Skeletal muscle satellite cell (primary cell): ENCODE results near the gene AANAT.

Experiments used
- H3K27me3 ChIP-seq: 2 replicates; pipeline ENCODE4 v1.7.0; 2013; ENCODE audit warnings: low read length; ENCODE audit not compliant: control insufficient read depth, insufficient read depth
- H3K36me3 ChIP-seq: 2 replicates; pipeline ENCODE4 v1.7.0; 2013; ENCODE audit warnings: mild to moderate bottlenecking, control low read depth, low read length; ENCODE audit not compliant: insufficient read depth
- H3K4me1 ChIP-seq: 2 replicates; pipeline ENCODE4 v1.7.0; 2013; ENCODE audit warnings: low read length; ENCODE audit not compliant: control insufficient read depth, insufficient read depth
- H3K4me2 ChIP-seq: 2 replicates; pipeline ENCODE4 v1.7.0; 2013; ENCODE audit warnings: mild to moderate bottlenecking, low read length
- H3K4me3 ChIP-seq: 2 replicates; pipeline ENCODE4 v1.7.0; 2013; ENCODE audit warnings: low read length
- H3K9ac ChIP-seq: 2 replicates; pipeline ENCODE4 v1.7.0; 2013; ENCODE audit warnings: mild to moderate bottlenecking, low read depth, low read length, moderate library complexity
- H3K9me3 ChIP-seq: replicated peaks from 2 replicates; pipeline ENCODE4 v1.7.0; 2013; ENCODE audit warnings: mild to moderate bottlenecking, control low read depth, low read length

Gene AANAT

GRCh38 chr17:76493505-76494167 is 26.2 kb downstream of the AANAT start:
- no peaks in the 10 kb centered on the region for H3K27me3 ChIP-seq
- peaks cover 36% of the 10 kb centered on the region for H3K4me1 ChIP-seq
- no peaks in the 10 kb centered on the region for H3K9me3 ChIP-seq
- H3K36me3 ChIP-seq = no peaks in the 10 kb centered on the region
- H3K4me3 ChIP-seq = peak overlapping the region; percentile 41
- H3K9ac ChIP-seq = peak overlapping the region; percentile 62
- H3K4me2 ChIP-seq = peak overlapping the region; percentile 72

GRCh38 chr17:76495663-76496400 is 28.4 kb downstream of the AANAT start:
- Histone ChIP-seq H3K27me3 (no peaks in the 10 kb centered on the region), H3K4me1 (peaks cover 58% of the 10 kb centered on the region)

DNA sequence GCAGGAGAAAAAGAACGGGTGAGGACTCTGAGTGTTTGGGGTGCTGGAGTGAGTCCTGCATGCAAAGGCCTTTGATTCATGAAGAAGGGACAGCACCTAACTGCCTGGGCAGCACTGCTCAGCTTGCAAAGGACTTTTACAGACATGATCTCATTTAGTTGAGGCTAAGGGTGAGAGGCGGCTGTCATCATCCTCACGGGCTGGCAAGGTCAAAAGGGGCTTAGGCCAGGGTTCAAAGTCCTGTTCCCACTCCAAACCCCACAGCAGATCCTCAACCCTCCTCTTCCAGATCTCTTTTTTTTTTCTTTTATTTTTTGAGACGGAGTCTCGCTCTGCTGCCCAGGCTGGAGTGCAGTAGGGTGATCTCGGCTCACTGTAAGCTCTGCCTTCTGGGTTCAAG is 29.1 kb downstream of the AANAT start:
- H3K36me3 ChIP-seq = no peaks in the 10 kb centered on the region
- H3K4me1 ChIP-seq = peaks cover 61% of the 10 kb centered on the region
- H3K9me3 ChIP-seq = no peaks in the 10 kb centered on the region
- no peak overlapping the region for H3K9ac ChIP-seq
- no peaks in the 10 kb centered on the region for H3K27me3 ChIP-seq
- H3K4me3 ChIP-seq = no peak overlapping the region
- H3K4me2 ChIP-seq = no peak overlapping the region

More at GRCh38 chr17:76495663-76496400, 28.4 kb downstream of the AANAT start:
- Histone ChIP-seq H3K9me3 (no peaks in the 10 kb centered on the region), H3K36me3 (no peaks in the 10 kb centered on the region), H3K4me3 (no peak overlapping the region), H3K4me2 (no peak overlapping the region), H3K9ac (no peak overlapping the region)

DNA sequence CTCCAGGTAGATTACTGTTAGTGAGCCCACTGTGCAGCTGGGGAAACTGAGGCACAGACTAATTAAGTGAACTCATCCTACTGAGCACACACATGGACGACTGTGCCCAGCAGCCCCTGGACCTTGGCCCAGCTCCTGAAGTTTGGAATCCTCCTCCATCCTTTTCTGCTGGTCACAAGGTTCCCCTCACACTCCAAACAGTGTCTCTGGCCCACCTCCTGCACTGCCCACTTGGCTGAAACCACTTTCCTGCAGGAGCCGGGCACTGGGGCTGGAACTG is 30.2 kb downstream of the AANAT start:
- Histone ChIP-seq H3K4me3 (peak overlapping the region; percentile 49), H3K4me2 (peak overlapping the region; percentile 84), H3K4me1 (peaks cover 61% of the 10 kb centered on the region), H3K9me3 (no peaks in the 10 kb centered on the region), H3K9ac (peak overlapping the region; percentile 63), H3K36me3 (no peaks in the 10 kb centered on the region), H3K27me3 (no peaks in the 10 kb centered on the region)

- Histone ChIP-seq H3K4me2 (peak overlapping the region; percentile 84), H3K4me3 (peak overlapping the region; percentile 49), H3K9me3 (no peaks in the 10 kb centered on the region), H3K36me3 (no peaks in the 10 kb centered on the region), H3K4me1 (peaks cover 55% of the 10 kb centered on the region), H3K27me3 (no peaks in the 10 kb centered on the region), H3K9ac (peak overlapping the region; percentile 63)
These were observed 30.8 kb downstream of the AANAT start for GRCh38 chr17:76497979-76498875.

- Histone ChIP-seq H3K36me3 (no peaks in the 10 kb centered on the region), H3K9me3 (no peaks in the 10 kb centered on the region), H3K4me1 (peaks cover 49% of the 10 kb centered on the region), H3K4me3 (no peak overlapping the region), H3K27me3 (no peaks in the 10 kb centered on the region), H3K9ac (peak overlapping the region; percentile 63), H3K4me2 (peak overlapping the region; percentile 84)
These were observed 31.5 kb downstream of the AANAT start for GRCh38 chr17:76498876-76499251.

DNA sequence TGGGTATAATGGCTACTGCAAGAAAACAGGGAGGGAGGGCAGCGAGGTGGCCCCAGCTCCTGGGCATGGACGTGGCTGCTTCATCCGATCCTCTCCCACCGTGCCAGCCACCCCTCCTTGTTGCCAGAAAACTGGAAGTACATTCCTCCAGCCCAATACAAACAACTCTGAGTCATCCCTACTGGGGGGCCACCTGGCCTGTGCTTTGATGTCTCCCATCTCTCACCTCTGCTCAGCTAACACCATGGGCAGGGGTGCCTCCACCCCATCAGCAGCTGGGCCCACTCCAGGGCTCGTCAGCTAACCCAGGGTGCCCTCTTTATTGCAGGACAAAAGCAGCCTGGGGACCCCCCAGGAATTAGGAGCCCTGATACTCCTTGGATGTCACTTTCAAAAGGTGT is 31.9 kb downstream of the AANAT start:
- H3K27me3 ChIP-seq = no peaks in the 10 kb centered on the region
- no peak overlapping the region for H3K4me3 ChIP-seq
- no peaks in the 10 kb centered on the region for H3K9me3 ChIP-seq
- peaks cover 46% of the 10 kb centered on the region for H3K4me1 ChIP-seq
- H3K4me2 ChIP-seq = peak overlapping the region; percentile 84
- no peaks in the 10 kb centered on the region for H3K36me3 ChIP-seq
- no peak overlapping the region for H3K9ac ChIP-seq

DNA sequence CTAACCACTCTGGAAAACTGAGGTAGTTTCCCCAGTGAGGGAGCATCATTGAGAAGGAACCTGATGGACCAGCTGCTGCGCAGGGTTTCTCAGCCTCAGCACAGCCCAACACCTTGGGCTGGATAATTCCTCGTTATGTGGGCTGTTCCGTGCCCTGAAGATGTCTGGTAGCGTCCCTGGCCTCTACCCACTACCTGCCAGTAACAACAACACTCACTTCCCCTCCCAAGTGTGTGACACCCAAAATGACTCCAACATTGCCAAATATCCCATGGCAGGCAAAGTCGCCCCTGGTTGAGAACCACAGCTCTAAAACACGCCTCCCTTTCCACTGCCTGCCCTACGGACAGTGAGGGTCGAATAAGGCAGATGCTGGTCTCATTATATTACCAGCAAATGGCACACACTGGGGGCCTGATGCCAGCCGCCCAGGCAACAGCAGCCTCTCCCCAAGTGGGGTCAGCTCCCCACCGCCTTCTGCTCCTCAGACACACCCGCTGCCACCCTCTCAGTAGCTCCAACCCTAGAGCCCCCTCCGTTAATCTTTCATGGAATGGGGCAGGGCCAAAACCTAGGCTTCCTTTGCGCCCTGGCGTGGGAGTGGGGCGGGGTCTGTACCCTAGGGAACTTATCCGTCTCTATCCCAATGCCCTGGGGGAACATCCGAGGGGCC is 32.8 kb downstream of the AANAT start:
- H3K4me3 ChIP-seq = peak overlapping the region; percentile 80
- H3K9ac ChIP-seq = peak overlapping the region; percentile 81
- no peaks in the 10 kb centered on the region for H3K27me3 ChIP-seq
- H3K4me2 ChIP-seq = peak overlapping the region; percentile 84
- no peaks in the 10 kb centered on the region for H3K36me3 ChIP-seq
- no peaks in the 10 kb centered on the region for H3K9me3 ChIP-seq
- peaks cover 46% of the 10 kb centered on the region for H3K4me1 ChIP-seq

- peak overlapping the region; percentile 81 for H3K9ac ChIP-seq
These were observed 33.3 kb downstream of the AANAT start for GRCh38 chr17:76500747-76501017.

GRCh38 chr17:76501018-76501826 is 33.8 kb downstream of the AANAT start, which contains the start of gene RHBDF2:
RHBDF2 (minus strand) TSS chr17:76501423; CDS start chr17:76481524, 19,899 bp downstream.
- Histone ChIP-seq H3K9ac (peak within 1 kb of the TSS; percentile 81), H3K4me2 (peak within 1 kb of the TSS; percentile 84), H3K36me3 (no peaks in the 10 kb centered on the region), H3K4me3 (peak within 1 kb of the TSS; percentile 80), H3K4me1 (peaks cover 46% of the 10 kb centered on the region), H3K27me3 (no peaks in the 10 kb centered on the region), H3K9me3 (no peaks in the 10 kb centered on the region)

More at GRCh38 chr17:76500747-76501017, 33.3 kb downstream of the AANAT start:
- Histone ChIP-seq H3K4me1 (peaks cover 46% of the 10 kb centered on the region), H3K4me3 (peak overlapping the region; percentile 80), H3K36me3 (no peaks in the 10 kb centered on the region), H3K27me3 (no peaks in the 10 kb centered on the region), H3K9me3 (no peaks in the 10 kb centered on the region), H3K4me2 (peak overlapping the region; percentile 84)
